ENCODE results near the gene KCNJ14. TPM values are rescaled to one million over a fixed set of nuclear protein-coding genes. Genes with fewer than 3 reads are reported as not detected.

The KCNJ14 gene
- polyA plus RNA-seq, 1 experiment, result 0.20 TPM

GRCh38 chr19:48478339-48479256 lies 23.2 kb downstream of the KCNJ14 start:
- CTCF ChIA-PET, result interaction anchor here (1.7 kb wide), 1 partner anchor 11 kb away, joined by 9 read pairs; no protein-coding TSS in a partner anchor
- H3K9me3 ChIP-seq (ENCODE audit: control insufficient read depth, insufficient read depth, low read length), result no peaks in the 10 kb centered on the region; the same call in 1 of the 2 replicates
- no peaks in the 10 kb centered on the region for H3K27me3 ChIP-seq (ENCODE audit: control insufficient read depth, insufficient read depth, low read length)
- DNase-seq (ENCODE audit: low read depth, low spot score), result no peak
- H3K27ac ChIP-seq (ENCODE audit: low read depth, low read length), result no peak overlapping the region
- POLR2A ChIA-PET, result no interaction called here
- no peak for TF ChIP-seq CTCF (IDR thresholded peaks at IDR 0.05; ENCODE audit: low read depth, low read length)
- no peak overlapping the region for H3K4me3 ChIP-seq (ENCODE audit: low read depth, low read length)

GRCh38 chr19:48479686-48480085 lies 24.3 kb downstream of the KCNJ14 start:
- POLR2A ChIA-PET, result interaction anchor here (0.5 to 1.0 kb wide), 3 partner anchors 10 to 144 kb away, joined by 3 to 5 read pairs (median 4); no protein-coding TSS in a partner anchor
- CTCF ChIA-PET, result interaction anchor here (1.5 to 1.7 kb wide), 2 partner anchors 10 to 110 kb away, joined by 3 to 9 read pairs; no protein-coding TSS in a partner anchor
- TF ChIP-seq CTCF (IDR thresholded peaks at IDR 0.05; ENCODE audit: low read depth, low read length), result no peak
- H3K4me3 ChIP-seq (ENCODE audit: low read depth, low read length), result no peak overlapping the region
- H3K9me3 ChIP-seq (ENCODE audit: control insufficient read depth, insufficient read depth, low read length), result no peaks in the 10 kb centered on the region; the same call in 1 of the 2 replicates
- H3K27me3 ChIP-seq (ENCODE audit: control insufficient read depth, insufficient read depth, low read length), result no peaks in the 10 kb centered on the region
- no peak for DNase-seq (ENCODE audit: low read depth, low spot score)
- no peak overlapping the region for H3K27ac ChIP-seq (ENCODE audit: low read depth, low read length)

GRCh38 chr19:48480183-48480557 lies 24.8 kb downstream of the KCNJ14 start:
- POLR2A ChIA-PET, result interaction anchor here (0.6 to 1.0 kb wide), 2 partner anchors 9 to 120 kb away, joined by 4 to 5 read pairs; no protein-coding TSS in a partner anchor
- TF ChIP-seq CTCF (IDR thresholded peaks at IDR 0.05; ENCODE audit: low read depth, low read length), result no peak
- Histone ChIP-seq H3K9me3 (ENCODE audit: control insufficient read depth, insufficient read depth, low read length) (no peaks in the 10 kb centered on the region; the same call in 1 of the 2 replicates), H3K27ac (ENCODE audit: low read depth, low read length) (peak overlapping the region; percentile 65), H3K4me3 (ENCODE audit: low read depth, low read length) (peak overlapping the region; percentile 38), H3K27me3 (ENCODE audit: control insufficient read depth, insufficient read depth, low read length) (no peaks in the 10 kb centered on the region)
- CTCF ChIA-PET, result interaction anchor here (1.5 to 1.7 kb wide), 2 partner anchors 10 to 109 kb away, joined by 3 to 9 read pairs; no protein-coding TSS in a partner anchor
- DNase-seq (ENCODE audit: low read depth, low spot score), result no peak

- no peak for TF ChIP-seq CTCF (IDR thresholded peaks at IDR 0.05; ENCODE audit: low read depth, low read length)
- peak; percentile 11 for DNase-seq (ENCODE audit: low read depth, low spot score)
- CTCF ChIA-PET, result interaction anchor here (0.8 to 1.7 kb wide), 5 partner anchors 9 to 109 kb away, joined by 3 to 9 read pairs (median 5); no protein-coding TSS in a partner anchor
- peak overlapping the region; percentile 38 for H3K4me3 ChIP-seq (ENCODE audit: low read depth, low read length)
- H3K9me3 ChIP-seq (ENCODE audit: control insufficient read depth, insufficient read depth, low read length), result no peaks in the 10 kb centered on the region; the same call in 1 of the 2 replicates
- POLR2A ChIA-PET, result interaction anchor here (0.9 to 1.1 kb wide), 4 partner anchors 9 to 147 kb away, joined by 3 to 4 read pairs (median 4); no protein-coding TSS in a partner anchor
- H3K27ac ChIP-seq (ENCODE audit: low read depth, low read length), result peak overlapping the region; percentile 65
- H3K27me3 ChIP-seq (ENCODE audit: control insufficient read depth, insufficient read depth, low read length), result no peaks in the 10 kb centered on the region
Measured at GRCh38 chr19:48480558-48481500, 25.5 kb downstream of the KCNJ14 start.

Measured in AG04450 (cell line).